Activated CD8-positive, alpha-beta T cell treated with anti-CD3 and anti-CD28 coated beads, Interleukin-2, amount 10 ng/mL, durations not matched to agents 7 days and 5 days (primary cell): Measurements from ENCODE around the gene IRX2. TPM values are rescaled to one million over a fixed set of nuclear protein-coding genes. Genes with fewer than 3 reads are reported as not detected.

Experiments
- ATAC-seq: fragments of 150-1000 bp; cut with Tn5 transposase; one replicate; pipeline ENCODE4 v1.10.0; 2021; ENCODE audit warnings: moderate library complexity
- CTCF ChIA-PET: fragments of 350-600 bp; sonication (Branson Sonifier 250); formaldehyde crosslinking; loops from one replicate; lab custom pipeline; 2021; ENCODE audit warnings: antibody characterized with exemption; lab: Charles Lee
- POLR2A ChIA-PET: fragments of 350-600 bp; sonication (Branson Sonifier 250); formaldehyde crosslinking; loops from one replicate; lab custom pipeline; 2021; ENCODE audit warnings: antibody characterized with exemption; lab: Charles Lee
- DNase-seq: peaks from one replicate; pipeline ENCODE4 v3.0.0-alpha.2; 2020
- H3K27ac Mint-ChIP-seq: one replicate; pipeline ENCODE4 v1.8.0; 2021; ENCODE audit warnings: mild to moderate bottlenecking, mixed read lengths
- H3K27me3 Mint-ChIP-seq: one replicate; pipeline ENCODE4 v1.8.0; 2021; ENCODE audit warnings: low read depth, mixed read lengths
- H3K36me3 Mint-ChIP-seq: one replicate; pipeline ENCODE4 v1.8.0; 2021; ENCODE audit warnings: low read depth, mixed read lengths
- H3K4me1 Mint-ChIP-seq: one replicate; pipeline ENCODE4 v1.8.0; 2021; ENCODE audit warnings: low read depth, mixed read lengths
- H3K4me3 Mint-ChIP-seq: one replicate; pipeline ENCODE4 v1.8.0; 2021; ENCODE audit warnings: mild to moderate bottlenecking, mixed read lengths
- H3K9me3 Mint-ChIP-seq: one replicate; pipeline ENCODE4 v1.8.0; 2022; ENCODE audit warnings: mixed read lengths; ENCODE audit not compliant: insufficient read depth
- total RNA-seq, 2 experiments: library from RNA; stranded (reverse); gene quantifications; one replicate each; pipeline ENCODE4 v1.2.3, GENCODE V29; 2021

IRX2 gene
- total RNA-seq, 2 experiments from 2014 or later = not detected

DNA sequence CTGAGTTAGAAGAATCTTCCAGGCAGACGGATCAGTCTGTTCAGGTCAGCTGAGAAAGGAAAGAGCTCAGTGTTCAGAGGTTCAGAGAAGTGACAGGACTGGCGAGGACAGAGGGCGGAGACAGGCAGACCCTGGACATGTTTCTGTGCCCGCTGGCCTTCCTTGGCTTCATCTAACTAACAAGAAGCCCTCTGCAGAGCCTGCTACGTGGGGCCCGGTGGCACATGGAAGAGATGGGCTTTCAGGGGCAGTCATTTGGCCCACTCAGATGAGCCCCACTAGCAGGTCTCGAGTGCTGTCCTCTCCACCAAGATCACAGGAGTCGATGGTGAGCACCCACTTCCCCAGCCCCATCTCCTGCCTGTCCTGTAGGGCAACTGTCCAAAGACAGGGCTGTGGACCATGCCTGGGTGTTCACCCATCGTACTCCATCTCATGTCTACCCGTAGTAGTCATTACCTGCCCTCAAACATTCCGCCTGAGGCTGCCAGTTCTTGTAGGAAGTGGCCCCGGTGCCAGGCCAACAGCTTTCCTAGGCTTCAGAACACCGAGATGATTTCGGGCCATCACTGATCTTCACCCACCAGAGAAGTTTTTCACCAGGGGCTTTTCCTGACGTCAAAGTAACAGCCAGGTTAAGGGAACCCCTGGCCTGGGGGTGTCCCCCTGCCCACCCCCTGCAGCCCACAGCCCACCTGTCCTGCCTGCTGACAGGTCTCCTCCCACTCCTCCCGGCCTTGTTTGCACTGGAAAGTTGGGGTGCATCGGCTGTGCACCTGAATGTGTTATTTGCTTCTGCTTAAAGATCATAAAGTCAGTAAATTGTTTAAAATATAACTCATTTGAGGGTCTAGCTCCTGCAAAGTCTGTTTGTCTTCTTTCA, 14.0 kb downstream of the IRX2 start:
- CTCF ChIA-PET = no interaction called here
- no peaks in the 10 kb centered on the region for H3K9me3 Mint-ChIP-seq

GRCh38 chr5:2736872-2737271, 14.6 kb downstream of the IRX2 start:
- Mint-ChIP-seq H3K4me1 (no peaks in the 10 kb centered on the region), H3K27me3 (peaks cover 28% of the 10 kb centered on the region), H3K9me3 (no peaks in the 10 kb centered on the region), H3K4me3 (no peak overlapping the region), H3K36me3 (no peaks in the 10 kb centered on the region), H3K27ac (no peak overlapping the region)
- ATAC-seq (no peak), DNase-seq (no peak)
- POLR2A ChIA-PET = no interaction called here
- CTCF ChIA-PET = no interaction called here

More for the DNA sequence above, 14.0 kb downstream of the IRX2 start:
- H3K27ac Mint-ChIP-seq = no peak overlapping the region
- H3K36me3 Mint-ChIP-seq = no peaks in the 10 kb centered on the region
- ATAC-seq = no peak
- no peak for DNase-seq
- no peaks in the 10 kb centered on the region for H3K4me1 Mint-ChIP-seq
- no peak overlapping the region for H3K4me3 Mint-ChIP-seq
- POLR2A ChIA-PET = no interaction called here
- H3K27me3 Mint-ChIP-seq = peaks cover 32% of the 10 kb centered on the region

DNA sequence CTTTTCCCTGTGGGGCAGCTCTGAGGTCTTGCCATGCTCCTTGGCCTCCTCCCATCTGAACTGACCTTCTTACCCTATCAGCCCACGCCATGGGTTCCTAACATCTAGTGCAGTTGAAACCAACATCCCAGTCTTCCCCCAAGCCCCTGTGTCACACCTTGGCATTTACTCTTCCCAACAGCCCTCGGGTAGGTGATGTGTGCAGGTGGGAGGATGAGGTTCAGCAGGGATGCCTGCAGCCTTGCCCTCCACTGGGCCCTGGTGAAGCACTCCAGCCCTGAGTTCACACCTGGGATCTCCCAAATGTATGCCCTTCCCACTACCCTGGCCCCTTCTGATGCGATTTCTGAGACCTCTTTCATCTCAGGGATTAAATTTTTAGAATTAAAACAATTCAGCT, 15.5 kb downstream of the IRX2 start:
- CTCF ChIA-PET = no interaction called here
- no peak overlapping the region for H3K27ac Mint-ChIP-seq

GRCh38 chr5:2732850-2733249, 18.6 kb downstream of the IRX2 start:
- H3K9me3 Mint-ChIP-seq = no peaks in the 10 kb centered on the region

More for the DNA sequence above, 15.5 kb downstream of the IRX2 start:
- ATAC-seq = no peak
- Mint-ChIP-seq H3K27me3 (peaks cover 20% of the 10 kb centered on the region), H3K9me3 (no peaks in the 10 kb centered on the region), H3K36me3 (no peaks in the 10 kb centered on the region), H3K4me3 (no peak overlapping the region), H3K4me1 (no peaks in the 10 kb centered on the region)
- POLR2A ChIA-PET = no interaction called here
- no peak for DNase-seq

DNA sequence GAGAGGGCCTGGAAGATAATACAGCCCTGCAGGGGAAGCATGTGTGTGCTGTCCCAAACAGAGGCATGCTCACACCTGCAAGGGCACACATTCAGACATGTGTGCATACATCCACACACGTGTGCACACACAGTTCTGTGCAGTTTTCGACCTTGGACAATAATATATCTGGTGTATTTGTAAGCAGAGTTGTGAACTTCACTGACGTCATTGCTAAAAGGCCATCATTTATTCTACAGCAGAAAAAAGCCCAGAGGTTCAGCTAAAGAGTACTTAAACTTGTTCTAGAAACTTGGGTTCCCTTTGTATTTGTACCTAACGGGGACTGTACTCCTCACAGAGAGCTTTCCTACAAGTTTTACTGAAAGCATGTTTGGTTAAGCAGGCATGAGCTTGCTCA, 19.5 kb downstream of the IRX2 start:
- ChIA-PET POLR2A (no interaction called here), CTCF (no interaction called here)
- H3K4me3 Mint-ChIP-seq = no peak overlapping the region
- ATAC-seq = no peak
- no peaks in the 10 kb centered on the region for H3K9me3 Mint-ChIP-seq
- no peak overlapping the region for H3K27ac Mint-ChIP-seq
- H3K27me3 Mint-ChIP-seq = peaks cover 4% of the 10 kb centered on the region
- DNase-seq = no peak
- H3K4me1 Mint-ChIP-seq = no peaks in the 10 kb centered on the region
- H3K36me3 Mint-ChIP-seq = no peaks in the 10 kb centered on the region

More at GRCh38 chr5:2732850-2733249, 18.6 kb downstream of the IRX2 start:
- Mint-ChIP-seq H3K36me3 (no peaks in the 10 kb centered on the region), H3K4me1 (no peaks in the 10 kb centered on the region), H3K27me3 (peaks cover 12% of the 10 kb centered on the region), H3K27ac (no peak overlapping the region), H3K4me3 (no peak overlapping the region)
- DNase-seq (no peak), ATAC-seq (no peak)
- ChIA-PET POLR2A (no interaction called here), CTCF (no interaction called here)

DNA sequence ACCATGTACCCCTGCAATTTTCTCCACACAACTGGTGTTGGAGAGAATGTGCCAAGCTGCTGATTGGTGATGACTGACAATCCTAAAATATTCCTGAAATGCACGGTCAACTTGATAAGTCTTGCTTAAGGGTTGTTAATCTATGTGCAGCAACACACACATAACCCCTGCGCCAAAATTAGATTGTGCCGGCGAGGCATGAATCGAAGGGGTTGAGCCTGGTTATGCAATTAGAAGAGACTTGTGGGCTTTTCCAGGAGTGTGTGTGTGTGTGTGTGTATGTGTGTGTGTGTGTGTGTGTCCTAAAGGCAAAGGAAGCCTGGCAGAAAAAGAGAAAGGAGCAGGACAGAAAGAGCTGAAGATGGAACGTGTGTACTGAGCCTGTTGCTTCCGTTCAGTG, 22.3 kb downstream of the IRX2 start:
- H3K36me3 Mint-ChIP-seq = no peaks in the 10 kb centered on the region

DNA sequence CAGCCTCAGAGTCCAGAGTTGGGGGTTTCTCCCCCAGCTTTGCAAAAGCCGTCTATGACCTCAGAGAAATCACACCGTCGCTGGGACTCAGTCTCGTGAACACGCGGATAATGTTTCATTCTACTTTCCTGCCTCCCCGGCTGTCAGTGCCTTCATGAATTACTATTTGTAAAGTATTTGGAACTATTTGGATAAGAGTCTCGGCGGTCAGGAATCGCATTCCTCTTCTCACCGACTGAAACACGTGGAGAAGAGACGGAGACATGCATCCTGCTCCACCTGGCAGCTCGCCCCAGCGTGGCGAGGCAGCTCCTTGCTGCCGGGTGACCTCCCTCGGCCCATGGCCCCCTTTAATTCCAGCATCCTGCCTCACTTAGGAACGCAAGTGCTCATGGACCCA, 23.9 kb downstream of the IRX2 start:
- Mint-ChIP-seq H3K27me3 (no peaks in the 10 kb centered on the region), H3K36me3 (no peaks in the 10 kb centered on the region), H3K27ac (no peak overlapping the region), H3K4me3 (no peak overlapping the region), H3K9me3 (no peaks in the 10 kb centered on the region), H3K4me1 (no peaks in the 10 kb centered on the region)
- ATAC-seq (no peak), DNase-seq (no peak)
- CTCF ChIA-PET = no interaction called here
- POLR2A ChIA-PET = no interaction called here

More for the DNA sequence above, 22.3 kb downstream of the IRX2 start:
- ChIA-PET CTCF (no interaction called here), POLR2A (no interaction called here)
- Mint-ChIP-seq H3K4me3 (no peak overlapping the region), H3K4me1 (no peaks in the 10 kb centered on the region), H3K9me3 (no peaks in the 10 kb centered on the region), H3K27me3 (no peaks in the 10 kb centered on the region), H3K27ac (no peak overlapping the region)
- ATAC-seq = no peak
- DNase-seq = no peak

GRCh38 chr5:2725980-2726765, 25.3 kb downstream of the IRX2 start:
- no peaks in the 10 kb centered on the region for H3K4me1 Mint-ChIP-seq
- no peaks in the 10 kb centered on the region for H3K36me3 Mint-ChIP-seq
- CTCF ChIA-PET = no interaction called here
- no peaks in the 10 kb centered on the region for H3K27me3 Mint-ChIP-seq
- no peak overlapping the region for H3K27ac Mint-ChIP-seq
- ATAC-seq (no peak), DNase-seq (no peak)
- POLR2A ChIA-PET = no interaction called here
- no peaks in the 10 kb centered on the region for H3K9me3 Mint-ChIP-seq
- H3K4me3 Mint-ChIP-seq = no peak overlapping the region

DNA sequence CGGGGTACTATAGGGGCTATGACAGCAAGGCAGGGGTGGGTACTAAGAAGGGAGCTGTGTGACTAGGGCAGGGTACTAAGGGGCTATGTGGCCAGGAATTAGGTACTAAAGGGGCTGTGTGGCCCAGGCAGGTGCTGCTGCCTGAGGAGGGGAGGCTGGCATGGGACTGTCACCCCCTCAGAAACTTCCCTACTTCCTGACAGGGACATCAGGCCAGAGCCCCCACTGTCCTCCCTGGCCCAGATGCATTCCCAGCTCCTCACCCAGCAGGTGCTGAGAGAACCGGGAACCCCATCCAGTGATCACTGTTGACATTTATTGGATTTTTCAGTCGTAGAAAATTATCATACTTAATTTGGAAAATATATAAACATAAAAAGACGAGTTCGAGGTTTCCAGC, 26.6 kb downstream of the IRX2 start:
- H3K27ac Mint-ChIP-seq = no peak overlapping the region
- H3K4me3 Mint-ChIP-seq = no peak overlapping the region
- no peaks in the 10 kb centered on the region for H3K36me3 Mint-ChIP-seq
- H3K4me1 Mint-ChIP-seq = no peaks in the 10 kb centered on the region
- POLR2A ChIA-PET = no interaction called here
- no peaks in the 10 kb centered on the region for H3K9me3 Mint-ChIP-seq
- ATAC-seq (no peak), DNase-seq (no peak)
- H3K27me3 Mint-ChIP-seq = no peaks in the 10 kb centered on the region
- CTCF ChIA-PET = no interaction called here

DNA sequence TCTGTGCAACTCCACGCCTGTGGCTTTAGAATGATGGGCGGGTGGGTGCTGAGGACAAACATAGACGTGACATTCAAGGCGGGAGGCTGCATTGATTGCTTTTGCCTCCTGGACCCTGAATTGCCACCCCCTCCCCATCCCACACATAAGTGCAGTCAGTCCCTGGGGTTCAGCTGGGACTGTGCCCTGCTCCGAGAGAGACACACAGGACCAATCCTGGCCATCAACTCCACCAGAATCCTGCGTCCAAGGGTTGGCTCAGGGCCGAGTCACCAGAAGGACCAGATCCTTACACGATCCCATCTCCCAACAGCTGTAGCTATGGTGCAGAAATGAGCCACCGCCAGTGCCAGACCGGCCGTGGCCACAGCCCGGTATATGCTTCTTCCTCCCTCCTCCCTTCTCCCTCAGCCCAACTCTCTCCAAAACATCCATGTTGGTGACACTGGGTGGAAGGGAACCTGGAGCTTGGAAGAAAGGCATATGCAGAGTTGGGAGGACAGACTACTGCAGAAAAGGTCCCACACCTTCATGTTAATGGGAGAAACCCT, 27.4 kb downstream of the IRX2 start:
- no peaks in the 10 kb centered on the region for H3K9me3 Mint-ChIP-seq
- ChIA-PET CTCF (interaction anchor here (0.6 kb wide), 1 partner anchor 122 kb away, joined by 3 read pairs; no protein-coding TSS in a partner anchor), POLR2A (no interaction called here)
- no peak overlapping the region for H3K27ac Mint-ChIP-seq
- H3K4me3 Mint-ChIP-seq = no peak overlapping the region
- ATAC-seq = no peak
- H3K27me3 Mint-ChIP-seq = no peaks in the 10 kb centered on the region
- H3K4me1 Mint-ChIP-seq = no peaks in the 10 kb centered on the region
- no peak for DNase-seq
- no peaks in the 10 kb centered on the region for H3K36me3 Mint-ChIP-seq

DNA sequence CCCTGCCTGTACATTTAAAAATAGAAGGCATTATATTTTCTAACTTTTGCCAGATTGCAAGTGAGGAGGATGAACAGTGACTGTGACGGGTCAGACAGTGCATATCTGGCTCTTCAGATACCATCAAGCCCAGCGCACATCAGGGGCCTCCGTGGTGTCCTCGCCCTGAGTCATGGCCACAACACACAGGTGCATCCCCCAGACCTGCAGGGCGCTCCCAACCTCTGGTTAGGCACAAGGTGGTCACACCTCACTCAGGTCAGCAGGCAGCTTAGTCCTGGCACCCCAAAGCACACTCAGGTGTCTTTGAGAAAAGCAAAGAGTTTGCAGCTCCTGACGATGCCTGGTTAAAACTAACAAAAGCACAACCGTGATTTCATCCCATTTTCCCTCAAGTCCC, 28.6 kb downstream of the IRX2 start:
- ChIA-PET POLR2A (interaction anchor here (0.7 kb wide), 1 partner anchor 74 kb away, joined by 3 read pairs; no protein-coding TSS in a partner anchor), CTCF (no interaction called here)
- Mint-ChIP-seq H3K36me3 (no peaks in the 10 kb centered on the region), H3K27ac (no peak overlapping the region), H3K9me3 (no peaks in the 10 kb centered on the region), H3K4me1 (no peaks in the 10 kb centered on the region), H3K4me3 (no peak overlapping the region), H3K27me3 (no peaks in the 10 kb centered on the region)
- no peak for ATAC-seq
- no peak for DNase-seq
